Measurements from ENCODE around the gene IFI27L1.

- TF ChIP-seq POLR2AphosphoS5 (IDR thresholded peaks at IDR 0.05; ENCODE audit: low read depth, low read length) (no peak), POLR2A (IDR thresholded peaks at IDR 0.05; ENCODE audit: low read depth, low read length) (no peak), SPI1 (IDR thresholded peaks at IDR 0.05; ENCODE audit: low read depth, low read length) (no peak), POU2F2 (IDR thresholded peaks at IDR 0.05; ENCODE audit: low read depth, low read length) (no peak)
These were observed 43.2 kb upstream of the IFI27L1 start for GRCh38 chr14:94037954-94038353.

All from GM12891 (cell line).